CD4-positive, alpha-beta T cell treated with Interleukin-1 beta for 1 hour (primary cell): ENCODE results near the gene MEX3A.
"Not testable (repeated sequence)": the region's sequence is repeated elsewhere in the genome, so short reads cannot be mapped to it uniquely, and the experiment has no call there.

Source experiments
- DNase-seq, 2 donors: peaks; one replicate each; pipeline ENCODE4 v3.0.0-alpha.2; 2020 to 2022

MEX3A gene

DNA sequence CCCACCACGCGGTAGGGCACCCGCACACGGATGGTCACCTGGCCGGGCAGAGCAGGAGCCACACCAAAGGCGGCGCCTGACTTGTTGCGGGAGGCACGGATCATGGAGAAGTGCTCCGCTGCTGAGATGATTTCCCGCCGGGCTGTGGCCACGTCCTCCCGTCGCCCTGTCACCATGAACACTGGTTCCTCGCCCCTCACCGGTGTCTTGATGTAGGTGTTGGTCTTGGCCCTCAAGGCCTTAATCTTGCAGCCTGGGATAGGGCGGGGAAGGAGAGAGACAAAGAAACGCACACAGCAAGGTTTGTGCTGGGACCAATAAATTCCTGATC is 4.9 kb downstream of the MEX3A start:
- no peak for DNase-seq

DNA sequence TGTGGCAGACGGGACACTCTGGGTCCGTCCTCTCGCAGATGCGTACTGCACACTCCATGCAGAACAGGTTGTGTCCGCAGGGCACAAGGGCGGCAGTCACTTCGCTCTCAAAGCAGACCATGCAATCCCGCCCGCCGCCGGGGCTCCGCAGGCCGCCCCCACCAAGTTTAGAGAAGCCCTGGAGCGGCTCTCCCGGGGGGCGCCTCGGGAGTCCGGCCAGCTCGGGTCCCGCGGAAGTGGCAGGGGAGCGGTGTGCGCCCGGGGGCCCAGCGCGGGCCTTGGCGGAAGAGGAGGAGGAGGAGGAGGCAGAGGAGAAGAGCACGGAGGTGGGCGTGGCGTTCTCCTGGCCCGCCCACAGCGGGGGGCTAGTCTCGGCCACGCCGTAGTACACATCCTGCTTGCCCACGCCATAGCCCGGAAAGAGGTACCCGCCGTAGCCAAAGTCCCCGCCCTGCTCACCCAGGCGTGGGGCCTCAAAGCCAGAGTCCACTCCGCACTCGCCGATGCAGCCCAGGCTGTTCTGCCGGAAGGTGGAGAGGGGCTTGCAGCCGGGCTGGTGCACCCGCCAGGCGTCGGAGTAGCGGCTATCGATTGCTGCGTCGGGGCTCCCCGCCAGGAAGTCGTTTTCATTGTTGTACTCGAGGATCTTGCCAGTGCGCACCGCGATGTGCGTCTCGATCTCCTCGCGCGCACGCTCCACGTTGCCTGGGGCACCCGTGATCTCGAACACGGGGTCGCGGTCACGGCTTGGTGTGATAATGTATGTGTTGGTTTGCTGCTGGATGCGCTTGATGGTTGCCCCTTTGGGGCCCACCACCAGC is 5.4 kb downstream of the MEX3A start:
- DNase-seq, result peak in 1 of 2 donors; percentile 39

DNA sequence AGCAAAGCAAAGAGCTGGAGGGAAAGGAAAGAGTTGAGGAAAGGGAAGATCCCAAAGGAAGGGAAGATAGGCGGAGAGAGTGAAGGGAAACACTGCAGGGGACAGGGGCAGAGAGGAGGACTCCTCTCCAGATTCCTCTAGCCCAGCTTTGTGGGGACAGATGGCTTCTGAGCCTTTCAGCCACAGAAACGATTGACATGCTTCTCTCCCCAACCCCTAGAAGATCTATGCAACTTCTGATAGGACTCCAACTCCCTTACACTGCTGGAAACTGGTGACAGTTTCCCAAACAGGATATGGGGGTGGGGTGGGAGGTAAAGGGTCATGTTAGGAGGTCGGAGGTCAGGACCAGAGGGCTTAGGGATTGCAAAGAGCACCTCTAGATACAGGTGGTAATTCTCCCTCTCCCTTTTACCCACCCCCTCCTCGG is 6.5 kb downstream of the MEX3A start:
- no peak for DNase-seq

DNA sequence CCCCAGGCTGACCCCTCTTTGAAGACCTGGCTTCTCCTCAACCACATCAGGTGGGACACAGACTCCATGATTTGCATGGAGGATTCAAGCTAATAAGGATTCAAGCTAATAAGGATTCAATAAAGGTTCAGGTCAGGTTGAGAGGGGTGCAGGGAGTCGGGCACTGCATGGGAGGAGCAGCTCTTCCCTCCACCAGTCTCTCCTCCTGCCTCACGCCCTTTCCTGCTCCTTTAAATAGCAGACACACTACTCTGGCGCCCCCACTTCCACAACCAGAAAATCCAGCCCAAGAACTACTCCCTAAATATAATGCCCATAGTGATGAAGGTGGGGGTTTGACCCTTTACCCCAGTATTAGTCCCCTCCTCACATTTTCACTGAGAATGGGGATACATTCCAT is 7.1 kb downstream of the MEX3A start:
- DNase-seq, result no peak

DNA sequence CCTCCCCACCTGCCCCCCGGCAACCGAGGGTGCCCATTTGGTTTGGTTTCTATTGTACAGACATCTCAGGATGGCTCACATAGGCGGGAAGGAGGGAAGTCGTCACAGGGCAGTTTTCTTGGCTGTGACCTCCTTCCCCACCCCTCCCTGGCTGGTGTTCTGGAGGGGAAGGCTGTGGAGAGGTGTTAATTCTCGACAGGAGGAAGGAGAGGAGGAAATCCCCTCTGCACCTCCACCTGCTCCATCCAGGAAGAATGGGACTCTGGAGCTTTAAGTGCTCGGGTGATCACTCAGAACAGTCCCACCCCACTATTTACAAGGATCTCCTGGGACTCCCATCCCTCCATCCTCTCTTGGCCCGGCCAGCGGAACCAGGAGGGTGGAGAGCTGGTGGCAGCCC is 7.6 kb downstream of the MEX3A start:
- DNase-seq, result no peak

DNA sequence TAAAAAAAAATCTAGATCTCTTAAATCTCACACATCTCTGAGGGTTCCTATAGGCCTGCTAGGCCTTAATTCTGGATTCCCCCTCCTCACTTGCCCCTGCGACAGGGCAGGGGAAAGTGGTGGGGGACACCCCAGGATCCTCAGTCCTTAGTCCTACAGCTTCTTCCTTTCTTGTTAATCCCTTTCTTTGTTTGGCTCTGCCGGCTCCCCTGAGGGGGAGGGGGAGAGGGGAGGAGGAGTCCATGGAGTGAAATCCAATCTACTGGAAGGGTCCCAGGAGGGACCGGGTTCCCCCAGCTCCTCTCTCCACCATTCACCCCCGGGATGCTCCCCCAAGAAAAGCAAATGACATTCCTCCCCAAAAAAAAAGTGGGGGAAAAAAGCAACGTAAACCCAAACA is 8.5 kb downstream of the MEX3A start:
- DNase-seq, result no peak

DNA sequence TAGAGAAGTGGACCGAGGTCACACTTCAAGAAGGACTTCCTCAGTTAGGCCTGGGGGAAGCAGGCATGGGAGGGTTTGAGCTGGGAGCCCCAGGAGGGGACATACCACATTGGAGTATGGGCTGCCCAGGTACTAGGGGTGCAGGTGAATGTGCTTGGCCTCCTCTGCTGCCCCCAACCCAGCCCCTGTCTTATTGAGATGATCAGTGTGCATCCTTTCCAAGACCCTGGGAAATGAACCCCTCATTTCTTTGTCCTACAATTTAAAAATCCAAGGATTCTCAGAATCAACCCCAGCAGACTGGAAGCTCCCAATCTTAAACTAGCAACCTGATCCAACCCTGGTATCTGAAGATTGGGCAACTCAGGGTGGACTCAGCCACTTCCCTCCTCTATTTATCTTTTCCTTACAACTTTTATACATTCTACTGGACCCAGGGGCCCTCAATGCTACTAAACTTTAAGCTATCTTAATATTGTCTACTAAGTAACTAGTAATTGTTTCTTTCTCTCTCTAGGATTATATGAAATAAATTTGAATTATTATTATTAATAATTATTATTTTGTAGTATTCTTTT is 9.1 kb downstream of the MEX3A start:
- DNase-seq, result no peak

DNA sequence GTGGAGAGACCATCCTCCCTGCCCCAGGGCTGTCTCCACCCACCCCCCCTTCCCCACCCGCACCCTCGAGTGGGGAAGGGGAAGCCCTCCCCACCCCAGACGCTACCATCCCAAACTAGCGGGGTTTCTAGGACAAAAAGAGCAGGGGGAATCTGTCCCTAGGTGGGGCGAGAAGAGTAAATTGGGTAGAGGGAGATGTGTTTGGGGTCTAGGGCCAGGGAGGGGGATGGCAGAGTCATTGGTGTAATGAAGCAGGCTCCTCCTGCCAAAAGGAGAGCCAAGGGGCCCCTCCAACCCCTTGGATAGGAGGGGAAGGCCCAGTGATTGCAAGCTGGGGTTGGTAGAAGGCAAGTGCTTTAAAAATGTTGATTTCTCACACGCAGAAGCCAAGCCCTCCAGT is 10.0 kb downstream of the MEX3A start:
- no peak for DNase-seq

DNA sequence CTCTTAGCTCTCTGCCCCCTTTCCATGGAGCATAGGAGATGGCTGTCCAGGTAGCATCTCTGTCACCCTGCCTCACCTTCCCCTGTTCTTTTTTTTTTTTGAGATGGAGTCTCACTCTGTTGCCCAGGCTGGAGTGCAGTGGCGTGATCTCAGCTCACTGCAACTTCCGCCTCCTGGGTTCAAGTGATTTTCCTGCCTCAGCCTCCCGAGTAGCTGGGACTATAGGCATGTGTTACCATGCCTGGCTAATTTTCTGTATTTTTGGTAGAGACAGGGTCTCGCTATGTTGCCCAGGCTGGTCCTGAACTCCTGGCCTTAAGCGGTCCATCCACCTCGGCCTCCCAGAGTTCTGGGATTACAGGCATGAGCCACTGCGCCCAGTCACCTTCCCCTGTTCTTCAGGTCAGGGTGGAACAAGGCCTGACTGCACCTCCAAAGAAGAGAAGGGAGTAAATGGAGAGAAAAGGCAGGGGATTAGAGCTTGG is 10.9 kb downstream of the MEX3A start:
- not testable (repeated sequence) for DNase-seq

DNA sequence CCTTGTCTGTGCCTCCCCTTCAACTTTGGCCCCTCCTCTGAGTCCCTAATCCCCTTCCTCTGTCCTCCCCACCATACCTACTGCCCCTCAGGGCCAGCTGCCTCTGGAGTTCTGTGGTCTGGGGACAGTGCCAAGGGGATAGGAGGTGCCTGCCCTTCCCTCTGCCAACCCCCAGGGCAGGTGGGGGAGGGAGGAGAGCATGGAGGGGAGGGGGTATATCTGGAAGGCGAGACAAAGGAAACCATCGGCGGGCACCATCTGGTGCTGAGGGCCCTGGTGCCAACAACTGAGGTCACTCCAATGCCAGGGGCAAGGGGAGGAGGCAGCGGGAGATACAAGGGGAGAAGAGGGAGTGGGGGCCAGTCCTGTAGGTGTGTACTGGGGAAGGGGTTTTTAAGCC is 11.7 kb downstream of the MEX3A start:
- no peak for DNase-seq

DNA sequence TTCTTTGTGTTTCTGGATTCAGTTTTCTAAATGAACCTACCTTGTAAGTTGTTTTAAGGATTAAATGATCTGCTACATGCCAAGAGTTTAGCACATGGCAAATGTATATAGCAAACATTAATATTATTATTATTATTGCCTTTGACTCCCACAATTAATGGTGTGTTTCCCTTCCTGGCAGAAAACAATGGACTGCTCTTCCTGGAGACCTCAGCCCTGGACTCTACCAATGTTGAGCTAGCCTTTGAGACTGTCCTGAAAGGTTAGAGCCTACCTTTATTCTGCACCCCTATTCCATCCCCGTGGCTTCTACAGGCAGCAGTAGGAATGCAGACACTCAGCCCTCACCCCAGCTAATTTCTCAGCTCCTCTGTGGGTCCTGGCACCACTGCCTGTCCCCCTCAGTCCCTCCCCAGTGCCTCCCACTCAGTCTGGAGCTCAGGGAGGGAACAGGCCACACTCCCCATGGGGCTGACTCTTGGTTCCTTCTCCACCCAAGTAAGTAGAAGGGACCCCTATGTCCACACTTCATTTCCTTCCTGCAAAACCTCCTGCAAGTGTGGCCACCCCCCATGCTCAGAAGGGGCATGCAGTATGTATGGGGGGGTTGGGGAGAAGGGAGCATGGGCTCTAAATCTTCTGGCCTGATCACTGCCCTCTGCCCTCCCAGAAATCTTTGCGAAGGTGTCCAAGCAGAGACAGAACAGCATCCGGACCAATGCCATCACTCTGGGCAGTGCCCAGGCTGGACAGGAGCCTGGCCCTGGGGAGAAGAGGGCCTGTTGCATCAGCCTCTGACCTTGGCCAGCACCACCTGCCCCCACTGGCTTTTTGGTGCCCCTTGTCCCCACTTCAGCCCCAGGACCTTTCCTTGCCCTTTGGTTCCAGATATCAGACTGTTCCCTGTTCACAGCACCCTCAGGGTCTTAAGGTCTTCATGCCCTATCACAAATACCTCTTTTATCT is 12.5 kb downstream of the MEX3A start:
- no peak for DNase-seq

DNA sequence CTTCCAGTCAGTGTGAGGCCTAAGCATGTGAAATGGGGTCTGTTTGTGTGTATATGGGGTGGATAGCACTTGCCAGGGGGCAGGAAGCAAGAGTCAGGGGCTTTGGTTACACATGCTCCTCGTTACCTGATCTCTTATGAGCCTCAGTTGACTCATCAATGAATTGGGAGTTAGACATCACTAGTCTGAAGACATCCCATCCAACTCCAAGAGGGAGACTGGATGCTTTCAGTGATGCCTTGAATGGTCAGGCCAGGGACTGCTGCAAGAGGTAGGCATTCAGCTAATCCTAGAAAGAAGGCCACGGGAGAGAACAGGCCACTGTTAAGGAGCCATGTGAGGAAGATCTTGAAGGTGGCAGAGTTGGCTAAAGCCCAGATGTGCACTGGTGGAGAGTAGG is 15.0 kb downstream of the MEX3A start:
- no peak for DNase-seq

DNA sequence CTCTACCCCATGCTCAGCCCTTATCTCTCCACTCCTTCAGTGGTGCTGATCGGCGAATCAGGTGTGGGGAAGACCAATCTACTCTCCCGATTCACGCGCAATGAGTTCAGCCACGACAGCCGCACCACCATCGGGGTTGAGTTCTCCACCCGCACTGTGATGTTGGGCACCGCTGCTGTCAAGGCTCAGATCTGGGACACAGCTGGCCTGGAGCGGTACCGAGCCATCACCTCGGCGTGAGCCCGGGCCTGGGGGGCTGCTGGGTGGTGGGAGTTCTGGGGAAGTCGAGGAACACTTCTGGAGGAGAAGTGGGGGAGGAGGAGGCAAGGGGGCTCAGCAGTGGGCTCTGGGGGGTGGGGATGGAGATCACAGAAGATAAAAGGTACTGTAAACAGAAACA is 16.4 kb downstream of the MEX3A start:
- DNase-seq, result no peak

DNA sequence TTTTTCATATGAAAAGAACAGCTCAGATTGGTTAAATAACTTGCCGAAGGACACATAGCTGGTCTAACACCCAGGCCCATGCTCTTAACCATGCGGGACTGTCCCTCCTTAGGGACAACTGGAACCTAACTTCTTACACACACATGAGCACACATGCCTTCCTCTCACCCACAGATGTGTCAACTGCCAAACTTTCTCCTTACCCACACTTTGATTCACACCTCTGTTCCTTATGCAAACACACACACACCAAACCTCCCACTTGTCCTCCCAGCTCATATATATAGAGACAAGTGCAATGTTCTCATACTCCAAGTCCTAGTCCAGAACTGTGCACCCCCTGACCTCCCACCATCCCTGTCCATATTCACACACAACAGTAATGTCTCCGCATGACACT is 17.1 kb downstream of the MEX3A start:
- no peak for DNase-seq

DNA sequence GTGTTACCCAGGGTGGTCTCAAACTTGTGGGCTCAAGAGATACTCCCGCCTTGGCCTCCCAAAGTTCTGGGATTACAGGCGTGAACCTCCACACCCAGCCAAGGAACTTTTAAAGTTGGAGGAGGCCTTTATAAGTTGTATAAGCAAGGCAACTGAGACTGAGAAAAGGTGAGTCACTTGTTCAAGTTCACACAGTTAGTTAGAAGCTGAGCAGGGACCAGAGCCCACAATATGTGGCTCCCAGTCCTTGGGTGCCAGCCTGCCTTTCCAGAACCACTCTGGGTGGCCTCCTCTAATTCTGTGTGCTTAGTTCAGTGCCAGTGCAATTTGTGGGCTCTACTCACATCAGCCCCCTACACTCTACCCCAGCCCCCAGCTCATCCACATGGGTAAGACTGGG is 17.6 kb downstream of the MEX3A start:
- no peak for DNase-seq

DNA sequence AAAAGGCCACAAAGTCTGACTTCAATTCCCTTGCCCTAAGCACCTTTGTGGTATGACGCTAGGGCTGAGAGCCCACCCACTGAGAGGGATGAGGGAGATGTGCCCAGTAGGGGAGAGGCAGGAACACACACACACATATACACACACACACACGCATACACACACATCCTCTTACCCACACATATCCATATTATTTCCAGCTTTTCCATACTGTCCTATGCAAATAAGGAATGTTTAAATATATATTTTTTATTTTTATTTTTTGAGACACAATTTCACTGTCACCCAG is 18.3 kb downstream of the MEX3A start:
- no peak for DNase-seq

DNA sequence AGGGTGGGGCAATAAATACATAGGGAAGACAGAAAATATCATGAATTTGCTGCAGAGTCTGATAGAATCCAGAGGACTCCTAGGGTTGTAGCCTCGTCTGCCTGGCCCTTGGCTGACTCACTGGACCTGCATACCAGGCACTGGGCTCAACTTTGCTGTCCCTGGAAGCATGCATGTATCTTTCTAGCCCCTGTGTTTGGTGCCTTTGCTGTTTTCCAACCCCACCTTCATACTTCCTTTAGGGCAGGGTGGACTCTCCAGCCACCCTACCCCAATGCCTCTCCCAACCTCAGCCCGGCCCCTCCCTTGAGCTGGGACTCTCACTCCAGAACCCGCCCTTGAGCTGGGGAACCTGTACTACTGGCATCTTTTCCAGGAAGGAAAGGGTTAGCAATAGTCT is 20.1 kb downstream of the MEX3A start:
- no peak for DNase-seq

DNA sequence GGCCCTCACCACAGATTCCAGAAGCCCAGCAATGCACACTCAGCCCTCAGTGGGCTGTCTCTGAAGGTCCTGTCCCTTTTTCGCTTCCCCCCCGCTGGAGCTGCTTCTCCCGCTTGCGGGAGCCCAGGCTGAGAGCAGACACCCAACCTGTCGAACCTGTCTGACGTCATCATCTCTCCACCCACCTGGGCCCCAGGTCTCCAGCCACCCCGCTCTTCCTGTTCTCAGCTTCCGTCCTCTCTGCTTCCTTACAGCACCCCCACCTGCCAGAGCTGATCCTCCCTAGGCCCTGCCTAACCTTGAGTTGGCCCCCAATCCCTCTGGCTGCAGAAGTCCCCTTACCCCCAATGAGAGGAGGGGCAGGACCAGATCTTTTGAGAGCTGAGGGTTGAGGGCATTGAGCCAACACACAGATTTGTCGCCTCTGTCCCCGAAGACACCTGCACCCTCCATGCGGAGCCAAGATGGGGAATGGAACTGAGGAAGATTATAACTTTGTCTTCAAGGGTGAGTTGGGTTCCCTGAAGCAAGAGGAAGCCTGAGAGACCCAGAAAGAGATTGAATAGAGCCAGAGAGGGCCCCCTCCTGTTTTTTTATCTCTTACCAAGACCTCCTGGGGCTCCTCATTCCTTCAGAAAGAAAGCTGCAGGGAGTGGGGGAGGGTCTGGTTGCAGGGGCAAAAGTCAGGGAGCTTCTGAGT is 21.2 kb downstream of the MEX3A start, which contains the start of gene RAB25:
RAB25 (plus strand) TSS at position 224 of the 700 bp plus-strand sequence; CDS start at position 465, 241 bp downstream.
- no peak for DNase-seq

DNA sequence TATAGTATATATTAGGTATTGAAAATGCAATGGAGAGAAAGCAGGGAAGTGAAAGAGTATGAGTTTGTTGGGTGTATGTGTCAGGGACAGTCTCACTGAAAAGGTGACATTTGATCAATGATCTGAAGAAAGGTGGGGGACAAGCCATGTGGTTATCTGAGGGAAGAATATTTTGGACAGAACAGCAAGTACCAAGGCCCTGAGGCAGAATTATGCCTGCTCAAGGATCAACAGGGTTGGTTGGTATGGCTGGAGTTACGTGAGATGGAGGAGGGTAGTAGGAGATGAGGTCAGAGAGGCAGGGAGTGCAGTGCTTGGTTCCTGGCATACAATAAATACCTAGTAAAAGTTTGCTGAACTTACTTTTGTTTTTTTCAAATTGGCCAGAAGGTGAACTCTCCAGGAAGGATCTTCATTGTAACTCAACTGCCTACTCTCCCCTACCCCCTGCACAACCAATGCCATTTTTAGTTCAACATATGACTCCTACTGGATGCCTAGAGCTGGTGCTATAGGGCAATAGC is 25.9 kb downstream of the MEX3A start:
- no peak for DNase-seq

DNA sequence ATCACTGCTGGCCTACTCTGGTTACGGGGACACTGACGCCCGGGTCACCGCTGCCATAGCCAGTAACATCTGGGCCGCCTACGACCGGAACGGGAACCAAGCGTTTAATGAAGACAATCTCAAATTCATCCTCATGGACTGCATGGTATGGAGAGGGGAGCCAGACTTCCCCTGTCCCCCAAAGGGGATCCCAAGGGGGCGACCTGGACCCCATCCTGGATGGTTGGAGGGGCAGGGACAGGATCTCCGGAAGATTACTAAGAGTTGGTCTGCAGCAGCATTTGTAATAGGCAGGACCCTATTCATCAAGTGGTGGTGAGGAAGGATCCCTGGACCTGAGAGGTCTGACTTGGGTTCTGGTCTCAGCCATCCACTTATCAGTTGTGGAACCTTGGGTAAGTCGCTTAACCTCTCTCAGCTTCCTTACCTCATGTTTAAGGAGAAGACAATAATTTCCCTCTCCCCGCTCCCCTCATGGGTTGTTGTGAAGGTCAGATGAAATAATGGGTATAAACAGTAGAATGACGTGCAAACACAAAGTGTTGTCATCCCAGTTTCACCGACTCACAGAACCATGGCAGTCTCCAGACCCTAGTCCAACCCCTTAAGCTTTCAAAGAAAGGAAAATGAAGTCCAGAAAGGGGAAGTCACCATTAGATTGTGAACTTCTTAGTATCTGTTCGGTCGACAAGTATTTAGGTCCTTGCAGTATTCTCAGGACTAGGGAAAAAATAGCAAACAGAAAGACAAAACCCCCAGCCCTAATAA is 26.8 kb downstream of the MEX3A start:
- no peak for DNase-seq

DNA sequence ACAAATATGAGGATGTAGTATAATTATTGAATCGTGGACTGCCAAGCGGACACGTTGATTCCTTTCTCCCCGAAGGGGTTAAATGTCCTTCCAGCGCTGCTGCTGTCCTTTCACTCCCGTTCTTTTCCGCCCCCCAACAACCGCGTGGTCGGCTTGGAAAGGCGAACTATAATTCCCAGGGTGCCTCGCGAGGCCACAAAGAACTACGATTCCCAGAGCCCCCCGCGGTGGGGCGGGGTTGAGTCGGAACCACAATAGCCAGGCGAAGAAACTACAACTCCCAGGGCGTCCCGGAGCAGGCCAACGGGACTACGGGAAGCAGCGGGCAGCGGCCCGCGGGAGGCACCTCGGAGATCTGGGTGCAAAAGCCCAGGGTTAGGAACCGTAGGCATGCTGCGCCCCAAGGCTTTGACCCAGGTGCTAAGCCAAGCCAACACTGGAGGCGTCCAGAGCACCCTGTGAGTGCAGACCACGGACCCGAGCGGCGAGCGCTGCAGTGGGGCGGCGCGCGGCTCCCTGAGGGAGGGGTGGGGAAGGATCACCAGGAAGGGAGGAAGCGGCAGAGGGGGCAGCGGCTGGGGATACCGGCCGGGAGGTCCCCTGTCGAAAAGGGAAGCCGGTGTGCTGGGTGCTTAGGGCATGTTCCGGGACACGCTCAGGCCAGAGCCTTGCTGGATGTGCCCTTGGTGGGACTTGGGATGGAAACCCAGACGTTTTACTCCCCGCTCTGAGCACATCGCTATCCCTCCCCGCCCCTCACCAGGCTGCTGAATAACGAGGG is 27.6 kb downstream of the MEX3A start, which contains the start of gene LAMTOR2:
LAMTOR2 (plus strand) TSS at position 283 of the 781 bp plus-strand sequence; CDS start at position 391, 108 bp downstream.
- DNase-seq, result peak; percentile 93 to 96
